HepG2 (cell line): Measurements from ENCODE around the gene CTAG1A. TPM values are rescaled to one million over a fixed set of nuclear protein-coding genes. Genes with fewer than 3 reads are reported as not detected.

Experiments used
- CEBPZ ChIP-seq: IDR thresholded peaks from 2 replicates; pipeline ENCODE4 v1.6.1; 2012; ENCODE audit warnings: low read length, improper control_type of control experiment
- E2F2 ChIP-seq: sonication (generic); formaldehyde crosslinking; IDR thresholded peaks from 2 replicates; pipeline ENCODE4 v1.4.0; 2020; ENCODE audit warnings: missing genetic modification reagents, borderline replicate concordance
- GATAD2A ChIP-seq: IDR thresholded peaks from 2 replicates; pipeline ENCODE4 v1.6.1; 2016
- GFI1 ChIP-seq: sonication (generic); formaldehyde crosslinking; IDR thresholded peaks from 2 replicates; pipeline ENCODE4 v1.5.0; 2020; ENCODE audit warnings: missing genetic modification reagents, mild to moderate bottlenecking, borderline replicate concordance
- IKZF5 ChIP-seq: IDR thresholded peaks from 2 replicates; pipeline ENCODE4 v1.6.1; 2018; ENCODE audit warnings: missing genetic modification reagents, mild to moderate bottlenecking, missing compliant biosample characterization
- PHF8 ChIP-seq: sonication (generic); formaldehyde crosslinking; IDR thresholded peaks from 2 replicates; pipeline ENCODE4 v1.5.0; 2020; ENCODE audit warnings: missing genetic modification reagents
- SPEN ChIP-seq: sonication (generic); formaldehyde crosslinking; IDR thresholded peaks from 2 replicates; pipeline ENCODE4 v1.5.1; 2020; ENCODE audit warnings: low read depth, mild to moderate bottlenecking, missing genetic modification reagents
- SRF ChIP-seq: IDR thresholded peaks from 2 replicates; pipeline ENCODE4 v1.6.1; 2011; ENCODE audit warnings: mild to moderate bottlenecking, low read depth, low read length, moderate library complexity
- TP53 ChIP-seq: sonication (generic); formaldehyde crosslinking; conservative IDR thresholded peaks from 2 replicates; pipeline ENCODE4 v1.4.0; 2020; ENCODE audit warnings: missing genetic modification reagents
- ZNF296 ChIP-seq: sonication (generic); formaldehyde crosslinking; conservative IDR thresholded peaks from 2 replicates; pipeline ENCODE4 v1.5.0; 2020; ENCODE audit warnings: mild to moderate bottlenecking, missing genetic modification reagents
- ZNF510 ChIP-seq: sonication (generic); formaldehyde crosslinking; IDR thresholded peaks from 2 replicates; pipeline ENCODE4 v1.4.0; 2020; ENCODE audit warnings: low read depth, mild to moderate bottlenecking, missing genetic modification reagents
- ZNF7 ChIP-seq: IDR thresholded peaks from 2 replicates; pipeline ENCODE4 v1.6.1; 2016; ENCODE audit warnings: missing biosample characterization, missing genetic modification reagents
- ZNF761 ChIP-seq: sonication (generic); formaldehyde crosslinking; conservative IDR thresholded peaks from 2 replicates; pipeline ENCODE4 v1.4.0; 2020; ENCODE audit warnings: mild to moderate bottlenecking, missing genetic modification reagents
- ZNF772 ChIP-seq: sonication (generic); formaldehyde crosslinking; IDR thresholded peaks from 2 replicates; pipeline ENCODE4 v1.5.0; 2020; ENCODE audit warnings: mild to moderate bottlenecking, missing genetic modification reagents
- polyA plus RNA-seq, 8 experiments: library from polyadenylated mRNA; depleted of rRNA in 3 of 8; stranded (reverse) in 7 of 8; unstranded in 1 of 8; fragments of >200 nt; fragmentation: Illumina TruSeq in 4 of 8; extraction: Trizol in 4 of 8; gene quantifications; 2 replicates each; pipeline versions ENCODE4 v1.2.1 to v1.2.3, GENCODE V29; 2011 to 2016; ENCODE audit warnings: low read depth in 4 of 8, missing spikeins in 1 of 8, mixed read lengths in 1 of 8; ENCODE audit not compliant: insufficient read depth in 1 of 8
- total RNA-seq, 5 experiments: library from RNA; depleted of rRNA; stranded (reverse); fragments of >200 nt; fragmentation: Illumina TruSeq; extraction: Trizol; gene quantifications; 2 replicates each; pipeline ENCODE4 v1.2.3, GENCODE V29; 2016; ENCODE audit warnings: low read depth in 1 of 5

Gene CTAG1A
- total and polyA plus RNA-seq, 2 of the 13 experiments (the other 11 are each of a cell fraction or from before 2014, with no cell fraction given) = not detected

GRCh38 chrX:154535892-154536291, 49.0 kb upstream of the CTAG1A start (continued):
- TF ChIP-seq E2F2 (CRISPR knock-in tag) (no peak), ZNF296 (CRISPR knock-in tag) (no peak), GATAD2A (CRISPR knock-in tag) (no peak), SRF (no peak), IKZF5 (CRISPR knock-in tag) (no peak), GFI1 (no peak), CEBPZ (no peak), TP53 (CRISPR knock-in tag) (no peak), ZNF7 (CRISPR knock-in tag) (no peak), PHF8 (CRISPR knock-in tag) (no peak), ZNF510 (CRISPR knock-in tag) (no peak), SPEN (CRISPR knock-in tag) (no peak), ZNF761 (CRISPR knock-in tag) (no peak), ZNF772 (CRISPR knock-in tag) (no peak)
